HG02571 (cell line): ENCODE results near the gene KRTAP10-9.
"Not testable (repeated sequence)": the region's sequence is repeated elsewhere in the genome, so short reads cannot be mapped to it uniquely, and the experiment has no call there.

ENCODE experiments used
- ATAC-seq: cut with Tn5 transposase; IDR thresholded peaks from one replicate; pipeline ENCODE4 v1.9.1; 2021; ENCODE audit warnings: mild to moderate bottlenecking, moderate library complexity; ENCODE audit not compliant: unreplicated experiment

Gene KRTAP10-9

GRCh38 chr21:44594406-44594916 is 32.4 kb upstream of the KRTAP10-9 start:
- ATAC-seq, result no peak

GRCh38 chr21:44595524-44595923 is 31.4 kb upstream of the KRTAP10-9 start:
- ATAC-seq, result no peak

GRCh38 chr21:44596068-44596725 is 30.7 kb upstream of the KRTAP10-9 start:
- no peak for ATAC-seq

- no peak for ATAC-seq
These were observed 28.8 kb upstream of the KRTAP10-9 start for GRCh38 chr21:44598061-44598460.

GRCh38 chr21:44599264-44600029 is 27.4 kb upstream of the KRTAP10-9 start:
- ATAC-seq, result no peak

GRCh38 chr21:44600118-44600978 is 26.5 kb upstream of the KRTAP10-9 start, which contains the start of gene KRTAP10-7:
TSS of gene KRTAP10-7 (plus strand) at chr21:44600597. CDS start at chr21:44600622, 25 bp downstream.
- ATAC-seq, result not testable (repeated sequence)

GRCh38 chr21:44601091-44601490 is 25.8 kb upstream of the KRTAP10-9 start:
- not testable (repeated sequence) for ATAC-seq

GRCh38 chr21:44601596-44602462 is 25.1 kb upstream of the KRTAP10-9 start:
- ATAC-seq, result no peak

- no peak for ATAC-seq
These were observed 24.4 kb upstream of the KRTAP10-9 start for GRCh38 chr21:44602463-44602850.

GRCh38 chr21:44603109-44603875 is 23.6 kb upstream of the KRTAP10-9 start:
- ATAC-seq, result no peak

GRCh38 chr21:44603911-44604310 is 23.0 kb upstream of the KRTAP10-9 start:
- no peak for ATAC-seq

- no peak for ATAC-seq
These were observed 20.4 kb upstream of the KRTAP10-9 start for GRCh38 chr21:44606495-44606894.

- no peak for ATAC-seq
These were observed 17.7 kb upstream of the KRTAP10-9 start for GRCh38 chr21:44609193-44609592.

GRCh38 chr21:44610157-44610843 is 16.6 kb upstream of the KRTAP10-9 start:
- ATAC-seq, result not testable (repeated sequence)

- no peak for ATAC-seq
These were observed 15.3 kb upstream of the KRTAP10-9 start for GRCh38 chr21:44611551-44611950.

GRCh38 chr21:44612029-44612486 is 14.8 kb upstream of the KRTAP10-9 start, which contains the start of gene KRTAP10-8:
TSS of gene KRTAP10-8 (plus strand) at chr21:44612079. CDS start at chr21:44612101, 22 bp downstream.
- no peak for ATAC-seq

GRCh38 chr21:44612669-44613229 is 14.1 kb upstream of the KRTAP10-9 start:
- ATAC-seq, result no peak
